GM21717 (cell line): ENCODE measurements around the gene PGA4.
A peak's percentile ranks its signal among the peaks of the same experiment; 100 is the strongest.
"Not testable (repeated sequence)": the region's sequence is repeated elsewhere in the genome, so short reads cannot be mapped to it uniquely, and the experiment has no call there.

Source experiments
- ATAC-seq: cut with Tn5 transposase; IDR thresholded peaks from one replicate; pipeline ENCODE4 v1.9.1; 2021; ENCODE audit warnings: mild to moderate bottlenecking, moderate library complexity; ENCODE audit not compliant: unreplicated experiment

The PGA4 gene

GRCh38 chr11:61248071-61248470, 25.9 kb downstream of the PGA4 start:
- not testable (repeated sequence) for ATAC-seq

GRCh38 chr11:61249201-61249600, 27.1 kb downstream of the PGA4 start:
- ATAC-seq, result not testable (repeated sequence)

GRCh38 chr11:61250796-61251765, 28.9 kb downstream of the PGA4 start:
- ATAC-seq, result not testable (repeated sequence)

- not testable (repeated sequence) for ATAC-seq
Measured at GRCh38 chr11:61252332-61252731, 30.2 kb downstream of the PGA4 start.

- ATAC-seq, result peak; percentile 72
Measured at GRCh38 chr11:61254403-61255025, 32.4 kb downstream of the PGA4 start.

- ATAC-seq, result no peak
Measured at GRCh38 chr11:61256710-61257482, 34.7 kb downstream of the PGA4 start.

GRCh38 chr11:61258546-61258945, 36.4 kb downstream of the PGA4 start:
- ATAC-seq, result no peak

GRCh38 chr11:61259363-61259762, 37.2 kb downstream of the PGA4 start:
- ATAC-seq, result no peak

GRCh38 chr11:61264371-61264770, 42.2 kb downstream of the PGA4 start:
- ATAC-seq, result no peak

- ATAC-seq, result no peak
Measured at GRCh38 chr11:61264795-61265194, 42.6 kb downstream of the PGA4 start.

- ATAC-seq, result no peak
Measured at GRCh38 chr11:61265357-61265756, 43.2 kb downstream of the PGA4 start.

GRCh38 chr11:61266602-61267001, 44.5 kb downstream of the PGA4 start:
- no peak for ATAC-seq

- no peak for ATAC-seq
Measured at GRCh38 chr11:61267437-61267841, 45.3 kb downstream of the PGA4 start.

GRCh38 chr11:61268588-61269250, 46.6 kb downstream of the PGA4 start:
- no peak for ATAC-seq

- no peak for ATAC-seq
Measured at GRCh38 chr11:61270354-61271076, 48.4 kb downstream of the PGA4 start.

GRCh38 chr11:61272731-61273130, 50.6 kb downstream of the PGA4 start:
- ATAC-seq, result no peak

GRCh38 chr11:61273178-61274078, 51.3 kb downstream of the PGA4 start:
- ATAC-seq, result no peak

GRCh38 chr11:61274084-61274483, 51.9 kb downstream of the PGA4 start:
- no peak for ATAC-seq

- ATAC-seq, result no peak
Measured at GRCh38 chr11:61275191-61275590, 53.0 kb downstream of the PGA4 start.
